ENCODE measurements around the gene GCNT2. TPM values are rescaled to one million over a fixed set of nuclear protein-coding genes. Genes with fewer than 3 reads are reported as not detected.

GCNT2 gene
- total and polyA plus RNA-seq, 2 of the 8 experiments (the other 6 are each of a cell fraction or from before 2014, with no cell fraction given), result 19.3 to 52.5 TPM

GRCh38 chr6:10582774-10583508 lies 61.8 kb downstream of the GCNT2 start:
- H3K79me1 ChIP-seq (ENCODE audit: low read depth, low read length), result peaks cover 5% of the 10 kb centered on the region; the same call in 1 of the 2 replicates
- H3K18ac ChIP-seq (ENCODE audit: extremely low read depth, low read length), result peak overlapping the region; percentile 86
- no peak overlapping the region for H2AFZ ChIP-seq (ENCODE audit: low read length)
- H2BK12ac ChIP-seq (ENCODE audit: low read depth, low read length), result peak overlapping the region; percentile 84
- H3K4me1 ChIP-seq (replicated peaks in 1 of 4; ENCODE audit: control insufficient read depth in 3 of 4, insufficient read depth in 4 of 4, low read length in 3 of 4), result peaks cover 24 to 57% (median 40%) of the 10 kb centered on the region in 4 experiments
- H4K91ac ChIP-seq (replicated peaks; ENCODE audit: insufficient read length, low read length), result peak overlapping the region; percentile 70
- peak overlapping the region; percentile 68 to 99 for H3K4me2 ChIP-seq (ENCODE audit: insufficient read depth in 1 of 2, low read depth in 2 of 2, low read length in 2 of 2)
- no peaks in the 10 kb centered on the region for H3K27me3 ChIP-seq (replicated peaks in 1 of 4; ENCODE audit: control insufficient read depth in 3 of 4, extremely low read depth in 1 of 4, insufficient read depth in 3 of 4, low read length in 3 of 4)
- no peak overlapping the region for H3K23ac ChIP-seq (ENCODE audit: insufficient read length)
- no peak overlapping the region for H3K14ac ChIP-seq (ENCODE audit: insufficient read length)
- peak overlapping the region; percentile 98 for H2BK5ac ChIP-seq (ENCODE audit: low read depth, low read length)
- H4K8ac ChIP-seq (ENCODE audit: extremely low read depth, insufficient read depth, low read length), result peak overlapping the region; percentile 30; the same call in 1 of the 2 replicates
- peak overlapping the region; percentile 79 for H3K27ac ChIP-seq (ENCODE audit: low read depth, low read length)
- H3K56ac ChIP-seq (replicated peaks; ENCODE audit: insufficient read length, low read depth, low read length), result no peak overlapping the region
- 17% methylated on average over 10 of the region's 10 CpGs; no CpG with 5 or more reads in 1 of the 2 experiments for WGBS, 2 experiments (ENCODE audit: extremely low coverage in 1 of 2, insufficient coverage in 1 of 2, insufficient read length in 1 of 2, insufficient replicate concordance in 2 of 2, low coverage in 1 of 2, low lambda C conversion rate in 2 of 2, missing lambda C conversion rate in 1 of 2)
- H4K5ac ChIP-seq (ENCODE audit: insufficient read length, low read depth, low read length), result peak overlapping the region; percentile 31
- no peak for DNase-seq (ENCODE audit: low read depth in 1 of 2, low spot score in 2 of 2)
- peak overlapping the region in 3 of 4 experiments; percentile 7 to 49 (median 30); a peak in 5 of 8 replicates for H3K4me3 ChIP-seq (ENCODE audit: extremely low read depth in 1 of 4, insufficient read depth in 2 of 4, low read depth in 3 of 4, low read length in 4 of 4)
- H3K79me2 ChIP-seq (ENCODE audit: control insufficient read depth in 1 of 2, insufficient read depth in 2 of 2, low read length in 2 of 2), result peaks cover 15 to 75% of the 10 kb centered on the region in 2 experiments
- CTCF ChIA-PET (ENCODE audit: partially characterized antibody), result interaction anchor here (0.5 to 1.0 kb wide), 4 partner anchors 17 to 83 kb away, joined by 3 to 4 read pairs (median 3); no protein-coding TSS in a partner anchor
- H2AK5ac ChIP-seq (ENCODE audit: low read depth, low read length), result peak overlapping the region; percentile 92; the same call in 1 of the 2 replicates
- peaks cover 15% of the 10 kb centered on the region; the same call in 1 of the 2 replicates for H3K23me2 ChIP-seq (ENCODE audit: low read depth, low read length)
- no peak overlapping the region for H2BK15ac ChIP-seq (ENCODE audit: low read length)
- H3K36me3 ChIP-seq (ENCODE audit: control insufficient read depth in 2 of 4, insufficient read depth in 4 of 4, low read length in 3 of 4), result peaks cover 0 to 4% (median 1%) of the 10 kb centered on the region in 4 experiments; a peak in 1 of 8 replicates
- peaks cover 4 to 12% of the 10 kb centered on the region in 2 experiments for H4K20me1 ChIP-seq (replicated peaks in 1 of 2; ENCODE audit: control insufficient read depth in 1 of 2, insufficient read depth in 2 of 2, low read length in 2 of 2)
- POLR2A ChIA-PET (ENCODE audit: partially characterized antibody), result interaction anchor here (0.7 to 2.0 kb wide), 21 partner anchors 9 to 244 kb away, joined by 3 to 16 read pairs (median 3); partner anchors contain the start of genes C6orf52, GCNT2 and PAK1IP1
- no peak overlapping the region for H3K4ac ChIP-seq (replicated peaks; ENCODE audit: insufficient read length, low read depth, low read length)
- peak overlapping the region in 3 of 4 experiments; percentile 1 to 46 (median 24); a peak in 2 of 7 replicates for H3K9ac ChIP-seq (replicated peaks in 1 of 4; ENCODE audit: extremely low read depth in 1 of 4, low read depth in 3 of 4, low read length in 3 of 4)
- peak overlapping the region; percentile 0; the same call in 1 of the 2 replicates for H2BK20ac ChIP-seq (ENCODE audit: low read length)
- peak; percentile 95 for FAIRE-seq
- H2BK120ac ChIP-seq (replicated peaks; ENCODE audit: low read depth, low read length), result peak overlapping the region; percentile 16
- H3K9me3 ChIP-seq (ENCODE audit: insufficient read depth in 2 of 2, low read depth in 1 of 2, low read length in 1 of 2), result no peaks in the 10 kb centered on the region
- TF ChIP-seq EGR1 (IDR thresholded peaks at IDR 0.05; ENCODE audit: borderline replicate concordance, low read depth, low read length) (no peak), KDM4A (IDR thresholded peaks at IDR 0.05; ENCODE audit: low read depth, low read length, severe bottlenecking) (no peak), SP2 (IDR thresholded peaks at IDR 0.05; ENCODE audit: low read length) (no peak), NRF1 (IDR thresholded peaks at IDR 0.05; ENCODE audit: low read depth, low read length) (no peak), RAD21 (IDR thresholded peaks at IDR 0.05 in 1 of 2, conservative IDR thresholded peaks at IDR 0.05 in 1 of 2; ENCODE audit: low read depth in 2 of 2, low read length in 2 of 2) (peak in 1 of 2 experiments; percentile 8; a peak in 1 of 4 replicates), SP1 (IDR thresholded peaks at IDR 0.05; ENCODE audit: low read depth, low read length) (peak; percentile 46; the same call in 1 of the 2 replicates), CHD2 (IDR thresholded peaks at IDR 0.05; ENCODE audit: low read length) (no peak), E2F6 (IDR thresholded peaks at IDR 0.05) (no peak)
- TF ChIP-seq, protein P1, sequence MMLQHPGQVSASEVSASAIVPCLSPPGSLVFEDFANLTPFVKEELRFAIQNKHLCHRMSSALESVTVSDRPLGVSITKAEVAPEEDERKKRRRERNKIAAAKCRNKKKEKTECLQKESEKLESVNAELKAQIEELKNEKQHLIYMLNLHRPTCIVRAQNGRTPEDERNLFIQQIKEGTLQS (IDR thresholded peaks at IDR 0.05; ENCODE audit: insufficient read depth, low read depth, low read length), result no peak
